GM18870 (cell line): ENCODE results near the gene ARAP1.

Source experiments
- ATAC-seq: cut with Tn5 transposase; IDR thresholded peaks from one replicate; pipeline ENCODE4 v1.9.1; 2021; ENCODE audit warnings: moderate library complexity; ENCODE audit not compliant: unreplicated experiment

ARAP1 gene

DNA sequence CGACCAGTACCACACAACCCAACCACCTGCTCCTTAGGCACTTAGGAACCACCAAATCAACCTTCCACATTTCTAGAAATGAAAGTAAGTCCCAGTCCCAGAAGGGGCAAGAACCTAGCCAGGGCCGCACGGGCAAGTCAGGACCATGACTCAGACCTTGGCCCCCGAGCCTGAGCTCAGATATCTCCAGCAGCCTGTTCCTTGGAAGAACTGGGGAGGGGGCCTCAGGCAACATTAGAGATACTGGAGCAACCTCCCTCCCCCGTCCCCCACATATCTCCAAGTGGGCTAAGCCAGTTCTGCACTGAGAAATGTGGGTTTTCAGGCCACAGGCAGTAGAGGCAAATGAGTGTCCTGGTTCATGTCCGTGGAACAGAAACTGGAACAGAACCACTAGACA, 7.7 kb downstream of the ARAP1 start:
- ATAC-seq: no peak

DNA sequence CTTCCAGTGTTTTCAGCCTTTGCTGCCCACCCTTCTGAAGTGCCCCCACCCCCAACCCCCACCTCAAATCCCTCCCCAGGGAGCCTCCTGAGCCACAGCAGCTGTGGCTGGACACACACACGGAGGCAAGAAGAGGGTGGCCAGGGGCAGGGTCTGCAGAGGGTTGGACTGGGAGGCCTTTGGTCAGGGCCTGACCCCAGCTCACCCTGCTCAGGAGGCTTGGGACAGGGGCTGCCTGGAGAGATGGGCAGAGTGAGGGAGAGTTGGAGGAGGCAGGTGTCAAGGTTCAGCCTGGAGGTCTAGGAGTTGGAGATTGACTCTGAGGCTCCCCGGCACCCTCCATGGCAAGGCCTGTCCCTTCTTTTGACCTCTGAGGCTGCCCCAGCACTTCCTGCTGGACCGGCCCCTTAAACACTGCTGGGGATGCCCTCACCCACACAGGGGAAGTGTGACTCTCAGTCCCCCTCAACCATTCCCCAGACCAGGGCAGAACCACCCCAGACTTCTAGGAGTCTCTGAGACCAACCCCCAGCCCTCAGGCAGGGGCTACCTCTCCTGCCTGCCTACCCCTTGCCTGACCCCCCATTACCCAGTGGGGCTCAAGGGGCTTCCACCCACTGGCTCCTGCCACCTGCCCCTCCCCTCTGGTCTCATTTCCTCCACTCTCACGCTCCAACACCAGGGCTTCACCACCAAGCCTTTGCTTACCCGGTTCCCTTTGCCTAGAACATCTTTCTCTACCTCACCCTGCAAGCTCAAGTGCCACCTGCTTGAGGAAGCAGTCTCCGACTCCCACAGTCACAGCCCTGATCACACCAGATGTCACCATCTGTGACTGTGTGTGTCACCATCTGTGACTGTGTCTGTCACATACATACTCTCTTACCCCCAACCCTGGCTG, 8.6 kb downstream of the ARAP1 start:
- peak; percentile 44 for ATAC-seq

DNA sequence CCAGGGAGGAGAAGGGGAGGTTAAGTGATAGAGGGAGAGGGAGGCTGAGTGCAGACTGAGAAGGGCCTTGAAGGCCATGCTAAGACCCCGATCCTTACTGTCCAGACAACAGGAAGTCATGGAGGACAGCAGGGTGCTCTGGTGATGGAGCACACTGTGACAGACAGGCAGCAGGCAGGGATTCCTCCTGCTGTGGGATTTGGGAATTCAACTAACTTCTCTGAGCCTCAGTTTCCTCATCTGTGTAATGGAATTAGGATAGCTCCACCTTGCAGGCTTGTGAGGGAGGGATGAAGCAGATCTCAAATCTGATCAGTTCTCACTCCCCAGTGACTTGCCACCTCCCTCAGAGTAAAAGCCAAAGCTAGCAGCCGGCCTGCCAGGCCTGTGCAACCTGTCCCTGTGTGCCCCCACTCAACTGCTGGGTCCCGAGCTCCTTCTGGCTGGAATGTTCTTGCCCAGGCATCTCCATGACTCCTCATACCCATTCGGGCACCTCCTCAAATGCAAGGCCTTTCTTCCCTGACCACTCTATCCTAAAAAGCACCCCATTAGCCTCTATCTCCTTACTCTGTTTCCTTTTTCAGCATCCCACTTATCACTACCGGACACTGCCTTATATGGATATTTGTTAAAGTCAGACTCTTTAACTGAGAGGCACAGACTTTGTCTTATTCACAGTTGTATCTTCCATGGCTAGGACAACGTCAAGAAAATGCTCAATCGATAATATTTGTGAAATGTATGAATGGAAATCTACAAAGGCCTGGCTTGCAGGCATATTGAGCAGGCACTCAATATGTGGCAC, 9.5 kb downstream of the ARAP1 start:
- no peak for ATAC-seq

DNA sequence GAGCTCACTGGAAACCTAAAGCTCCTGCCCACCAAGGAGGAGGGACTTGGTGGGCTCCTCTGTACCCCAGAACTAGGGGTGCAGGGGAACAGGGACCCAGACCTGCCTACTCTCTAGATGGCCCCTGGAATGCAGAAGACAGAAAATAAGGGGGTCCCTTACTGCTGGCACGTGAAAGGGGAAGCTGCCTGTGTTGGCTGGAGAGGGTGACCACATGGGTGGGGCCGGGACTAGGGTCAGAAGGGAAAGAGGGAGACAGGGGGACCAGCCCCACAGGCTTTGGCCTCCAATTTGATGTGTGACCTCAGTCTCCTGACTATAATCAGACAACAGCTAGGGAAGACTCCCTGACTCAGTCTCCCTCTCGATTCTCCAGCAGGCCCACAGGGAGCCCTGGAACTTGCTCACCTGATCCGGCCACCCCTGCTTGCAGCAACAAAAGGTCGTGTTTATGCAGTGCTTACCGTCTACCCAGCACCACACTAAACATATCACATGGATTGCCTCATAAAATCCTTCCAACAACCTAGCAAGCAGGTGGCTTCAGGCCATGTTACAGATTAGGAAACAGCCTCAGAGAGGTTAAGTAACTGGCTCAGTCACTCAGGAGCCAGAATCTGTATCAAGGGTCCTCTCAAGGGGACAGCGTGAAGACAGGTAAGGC, 10.2 kb downstream of the ARAP1 start:
- ATAC-seq: no peak

DNA sequence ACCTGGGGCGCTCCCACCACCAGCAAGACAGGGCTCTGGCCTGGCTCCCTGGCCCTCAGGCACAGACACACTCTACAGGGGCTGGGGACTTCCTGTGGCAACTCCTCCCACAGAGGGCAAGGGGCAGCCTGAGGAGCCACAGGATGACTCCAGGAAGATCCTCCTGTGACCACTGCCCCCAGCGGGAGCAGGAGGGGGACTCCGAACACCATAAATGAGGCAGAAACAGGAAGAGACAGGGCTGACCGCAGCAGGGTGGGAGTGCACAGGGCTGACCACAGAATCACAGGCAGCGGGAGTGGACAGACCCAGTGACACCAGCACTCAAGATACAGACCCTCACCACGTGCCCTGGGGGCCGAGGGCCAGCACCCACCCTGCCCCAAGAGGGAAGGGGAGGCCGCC, 10.8 kb downstream of the ARAP1 start:
- ATAC-seq: no peak

DNA sequence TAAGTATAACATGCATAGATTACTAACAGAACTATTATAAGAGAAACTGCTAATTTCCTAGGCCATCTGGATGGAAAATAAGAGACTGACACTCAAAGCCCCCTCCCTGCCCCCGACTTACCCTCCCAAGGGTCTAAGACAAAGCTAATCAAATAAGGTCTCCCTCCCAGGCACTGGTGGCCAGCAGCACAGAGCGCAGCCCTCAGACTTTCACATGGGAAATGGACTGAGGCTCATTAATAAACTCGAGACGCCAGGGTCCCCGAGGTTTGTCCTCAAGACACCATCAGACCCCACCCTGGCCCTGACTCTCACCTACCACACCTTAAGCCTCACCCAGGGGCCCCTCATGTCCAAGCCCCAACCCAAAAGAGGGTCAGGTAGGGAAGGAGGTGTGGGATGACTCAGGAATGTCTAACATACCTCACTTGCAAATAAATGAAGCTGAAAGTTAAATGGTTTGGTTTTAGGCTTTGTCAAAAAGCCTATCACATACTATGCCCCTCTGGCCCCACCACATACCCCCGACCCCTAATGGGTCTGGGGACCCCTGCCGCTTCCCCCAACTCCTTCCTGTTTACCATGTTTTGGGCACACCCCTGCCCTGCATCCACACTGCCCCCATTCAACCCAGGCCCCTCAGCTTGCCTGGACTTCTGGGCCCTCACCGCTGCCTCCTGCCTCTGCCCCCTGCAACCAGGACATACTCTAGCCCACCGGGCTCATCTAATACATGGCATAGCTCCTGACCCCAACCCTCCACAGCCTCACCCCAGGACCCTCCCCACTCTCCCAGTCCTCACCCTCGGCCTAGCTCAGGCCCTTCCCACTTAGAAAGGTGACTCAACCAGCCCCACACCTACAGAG, 11.4 kb downstream of the ARAP1 start:
- ATAC-seq: no peak

DNA sequence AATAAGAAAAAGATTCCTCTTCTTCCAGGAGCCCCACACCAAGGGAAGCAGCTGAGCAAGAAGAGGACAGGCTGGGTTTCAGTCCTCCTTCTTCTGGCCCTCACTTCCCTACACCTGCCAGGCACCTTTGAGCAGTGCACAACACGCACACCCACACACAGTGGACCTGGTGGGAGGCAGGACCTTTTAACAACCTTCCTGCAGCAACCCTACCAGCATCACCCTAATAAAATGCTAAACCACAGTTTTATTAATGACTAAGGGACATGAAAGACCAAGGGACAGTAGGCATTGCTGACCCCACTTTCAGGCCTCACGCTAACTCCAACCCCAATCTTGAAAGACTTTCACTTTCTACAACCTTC, 12.2 kb downstream of the ARAP1 start:
- ATAC-seq: no peak

DNA sequence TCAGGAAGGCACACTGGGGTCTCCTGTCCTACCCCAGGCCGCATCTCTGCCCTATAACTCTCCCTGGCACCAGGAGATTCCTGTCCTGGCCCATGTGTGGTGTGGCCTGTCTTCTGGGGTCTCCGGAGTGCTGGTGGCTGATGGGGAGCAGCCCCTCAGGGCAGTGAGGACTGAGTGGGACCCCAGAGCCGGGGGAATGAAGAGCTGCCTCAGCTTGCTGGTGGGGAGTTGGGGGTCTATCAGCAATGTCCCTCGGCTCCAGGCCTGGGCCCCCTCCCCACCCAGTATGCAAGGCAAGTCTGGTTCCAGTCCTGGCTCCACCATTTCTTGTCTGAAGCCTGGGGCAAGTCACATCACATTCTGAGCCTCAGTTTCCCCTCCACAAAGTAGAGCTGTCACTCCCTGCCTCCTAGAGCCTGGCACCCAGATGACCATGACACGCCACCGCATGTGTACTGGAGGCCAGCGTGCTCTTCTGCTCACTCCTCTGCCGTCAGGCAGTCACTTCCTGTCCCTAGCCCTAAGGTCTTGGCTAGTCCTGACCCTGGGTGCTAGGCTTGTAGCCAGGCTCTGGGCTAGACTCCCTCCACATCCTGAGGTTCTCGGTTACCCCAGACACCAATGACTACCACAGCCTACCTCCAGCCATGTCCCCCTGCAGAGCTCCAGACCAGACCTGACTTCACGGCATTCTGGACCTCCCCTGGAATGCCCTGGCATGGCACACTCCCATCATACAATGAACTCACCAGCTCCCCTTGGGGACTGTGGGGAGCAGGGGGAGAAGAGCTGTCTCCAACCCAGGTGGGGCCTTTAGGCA, 12.8 kb downstream of the ARAP1 start:
- ATAC-seq: no peak

DNA sequence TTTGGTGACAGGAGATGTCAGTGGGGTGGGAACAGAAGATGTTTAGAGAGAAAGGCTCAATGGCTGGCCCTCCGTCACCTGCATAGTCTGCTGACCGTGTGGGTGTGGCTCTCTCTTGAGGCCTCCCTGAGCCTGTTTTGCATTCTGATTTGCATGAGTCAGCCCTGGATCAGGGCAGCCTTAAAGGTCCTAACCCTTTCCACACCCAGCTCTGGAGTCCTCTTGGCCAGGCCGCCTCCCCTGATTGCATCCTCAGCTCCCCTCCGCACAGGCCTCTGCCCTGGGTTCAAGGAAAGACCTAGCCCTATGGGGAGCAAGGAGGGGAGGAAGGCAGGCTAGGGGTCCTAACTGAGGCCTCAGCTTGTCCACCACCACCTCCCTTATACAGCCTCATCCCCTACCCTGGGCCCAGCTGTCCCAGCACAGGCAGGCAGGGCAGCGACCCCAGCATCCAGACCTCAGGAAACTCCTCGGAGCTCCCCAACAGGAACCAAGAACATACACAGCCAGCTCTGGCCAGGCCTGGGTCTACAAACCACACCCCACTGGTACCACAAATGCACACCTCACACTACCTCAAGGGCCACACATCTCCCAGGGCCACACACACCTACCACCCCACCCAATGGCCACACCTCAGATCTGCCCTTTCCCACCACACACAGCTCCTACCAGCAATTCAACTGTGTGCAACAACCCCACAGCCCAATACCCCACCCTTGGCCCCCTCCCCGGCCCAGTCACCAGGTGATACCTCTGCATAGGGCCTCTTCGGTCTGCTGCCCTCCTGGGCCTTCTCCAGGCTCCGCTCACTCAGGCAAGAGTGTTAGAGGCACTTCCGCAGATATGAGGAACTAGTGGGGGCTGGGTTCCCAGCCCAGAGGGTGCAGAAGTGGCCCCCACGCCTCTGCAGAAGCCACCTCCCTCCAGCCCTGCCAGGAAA, 13.7 kb downstream of the ARAP1 start:
- no peak for ATAC-seq

DNA sequence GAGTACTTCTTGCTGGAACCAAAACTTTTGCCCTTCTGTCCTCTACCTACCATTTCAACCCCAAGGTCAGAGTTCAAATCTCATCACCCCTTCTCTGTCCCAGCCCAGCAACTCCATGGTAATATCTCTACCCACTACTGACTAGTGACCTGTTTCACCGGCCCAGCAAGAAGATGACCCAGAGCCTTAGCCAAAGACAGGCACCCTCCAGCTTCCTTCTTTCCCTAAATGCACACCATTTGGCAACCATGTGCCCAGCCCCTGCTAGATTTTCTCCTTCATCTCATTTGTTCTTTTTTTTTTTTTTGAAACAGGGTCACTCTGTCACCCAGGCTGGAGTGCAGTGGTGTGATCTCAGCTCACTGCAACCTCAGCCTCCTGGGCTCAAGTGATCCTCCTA, 14.9 kb downstream of the ARAP1 start:
- no peak for ATAC-seq

DNA sequence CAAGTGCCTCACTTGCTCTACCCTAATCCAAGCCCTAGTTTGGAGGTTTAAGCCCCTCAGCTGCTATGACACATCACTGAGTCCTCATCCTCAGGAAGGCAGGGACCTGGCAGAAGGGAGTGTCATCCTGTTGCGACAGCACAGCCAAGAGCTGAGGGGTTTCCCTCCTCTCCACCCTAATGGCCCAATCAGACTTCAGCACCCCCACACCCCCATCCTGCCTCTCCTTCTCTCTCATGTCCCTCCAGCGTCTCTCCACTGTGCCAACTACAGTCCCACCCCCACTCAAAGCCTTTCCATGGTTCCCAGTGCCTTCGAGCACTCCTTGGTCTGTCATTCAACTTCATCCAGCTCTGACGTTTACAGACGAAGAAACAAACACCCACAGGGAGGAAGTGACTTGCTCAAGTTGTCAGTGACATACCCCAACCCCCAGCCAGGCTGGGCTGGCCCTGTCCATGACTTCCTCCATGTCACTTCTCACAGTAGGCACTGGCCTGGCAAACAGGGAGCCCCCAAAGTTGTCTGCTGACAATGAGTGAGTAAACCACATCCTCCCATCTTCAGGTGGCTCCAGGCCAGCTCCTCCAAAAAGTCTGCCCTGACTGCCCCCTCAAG, 15.6 kb downstream of the ARAP1 start:
- no peak for ATAC-seq

DNA sequence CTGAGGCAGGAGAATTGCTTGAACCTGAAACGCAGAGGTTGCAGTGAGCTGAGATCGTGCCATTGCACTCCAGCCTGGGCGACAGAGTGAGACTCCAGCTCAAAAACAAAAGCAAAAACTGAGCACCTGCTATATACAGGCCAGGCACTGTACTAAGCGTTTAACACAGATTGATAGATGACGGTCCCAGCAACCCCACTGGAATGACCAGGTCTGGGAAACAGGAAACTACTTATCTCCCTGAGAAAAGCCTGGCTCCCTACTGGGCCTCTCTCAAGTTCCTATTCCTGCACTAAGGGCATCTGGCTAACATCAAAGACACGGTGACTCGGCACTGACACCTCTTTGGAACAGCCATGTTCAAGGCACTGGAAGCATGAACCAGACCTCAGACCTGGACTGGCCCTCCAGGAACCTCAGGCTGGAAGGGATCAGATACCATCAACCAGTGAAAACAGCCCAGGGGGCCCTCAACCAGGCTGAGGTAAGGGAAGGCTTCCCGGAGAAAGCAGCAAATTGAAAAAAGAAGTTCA, 16.6 kb downstream of the ARAP1 start:
- no peak for ATAC-seq

DNA sequence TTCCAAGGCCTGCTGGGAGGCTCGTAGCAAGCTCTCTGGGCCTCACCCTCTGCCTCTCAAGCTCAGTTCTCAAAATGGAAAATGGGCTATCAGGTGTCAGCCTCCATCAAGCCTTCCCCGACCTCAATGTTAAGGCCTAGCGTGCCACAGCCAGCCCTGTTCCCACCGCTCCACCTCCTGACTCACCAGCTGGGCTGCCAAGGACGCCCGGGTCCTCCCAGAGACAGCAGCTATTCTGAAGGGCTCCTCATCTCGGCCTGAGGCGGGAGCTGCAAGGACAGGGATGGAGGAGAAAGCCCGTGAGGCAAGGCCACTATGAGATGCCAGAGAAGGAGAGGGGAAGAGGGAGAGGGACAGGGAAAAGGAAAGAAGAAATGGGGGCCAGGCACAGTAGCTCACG, 19.9 kb downstream of the ARAP1 start:
- ATAC-seq: no peak

DNA sequence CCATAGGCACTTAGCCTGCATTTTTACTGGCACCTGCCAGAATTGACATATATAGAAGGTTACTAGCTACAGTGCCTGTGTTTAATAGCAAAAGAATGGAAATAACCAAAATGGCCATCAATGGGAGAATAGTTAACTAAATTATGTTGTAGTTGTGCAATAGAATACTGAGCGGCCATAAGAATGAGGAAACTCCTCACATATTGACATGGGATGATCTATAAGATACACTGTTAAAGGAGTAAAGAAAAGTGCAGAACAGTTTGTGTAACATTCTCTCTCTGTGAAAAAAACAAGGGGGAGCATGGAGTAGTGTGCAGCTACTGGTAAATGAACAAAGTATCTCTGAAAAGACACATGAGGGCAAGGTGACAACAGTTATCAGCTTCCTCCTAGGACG, 21.5 kb downstream of the ARAP1 start:
- no peak for ATAC-seq

DNA sequence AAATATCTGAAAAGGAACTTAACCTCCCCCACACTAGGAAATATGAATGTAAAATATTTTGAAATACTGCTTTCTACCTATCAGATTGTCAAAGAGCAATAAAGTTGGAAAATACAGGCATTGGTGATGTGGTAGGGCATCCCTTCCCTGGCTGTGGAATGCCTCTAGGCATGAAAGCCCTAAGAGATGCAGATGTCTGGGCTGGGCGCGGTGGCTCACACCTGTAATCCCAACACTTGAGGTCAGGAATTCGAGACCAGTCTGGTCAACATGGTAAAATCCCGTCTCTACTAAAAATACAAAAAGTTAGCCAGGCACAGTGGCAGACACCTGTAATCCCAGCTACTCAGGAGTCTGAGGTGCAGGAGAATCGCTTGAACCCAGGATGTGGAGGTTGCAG, 22.0 kb downstream of the ARAP1 start:
- no peak for ATAC-seq

DNA sequence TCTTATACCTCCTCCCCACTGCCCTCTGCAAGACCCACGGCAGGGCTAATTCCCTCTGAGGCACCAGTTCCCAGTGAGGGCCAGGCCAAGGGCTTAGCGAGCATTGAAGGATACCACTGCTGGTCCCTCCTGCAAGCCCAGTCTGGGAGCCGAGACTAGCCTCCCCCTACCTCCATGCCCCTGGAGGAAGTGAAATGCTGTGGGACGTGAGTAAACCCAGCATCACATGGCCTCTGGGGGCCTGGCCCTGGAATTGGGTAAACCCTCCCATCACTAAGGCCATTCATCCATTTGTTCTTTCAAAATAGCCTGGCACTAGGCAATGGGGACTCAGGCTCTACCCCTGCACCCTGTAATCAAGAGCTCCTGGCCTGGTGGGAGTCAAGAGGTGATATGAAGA, 24.7 kb downstream of the ARAP1 start:
- no peak for ATAC-seq

DNA sequence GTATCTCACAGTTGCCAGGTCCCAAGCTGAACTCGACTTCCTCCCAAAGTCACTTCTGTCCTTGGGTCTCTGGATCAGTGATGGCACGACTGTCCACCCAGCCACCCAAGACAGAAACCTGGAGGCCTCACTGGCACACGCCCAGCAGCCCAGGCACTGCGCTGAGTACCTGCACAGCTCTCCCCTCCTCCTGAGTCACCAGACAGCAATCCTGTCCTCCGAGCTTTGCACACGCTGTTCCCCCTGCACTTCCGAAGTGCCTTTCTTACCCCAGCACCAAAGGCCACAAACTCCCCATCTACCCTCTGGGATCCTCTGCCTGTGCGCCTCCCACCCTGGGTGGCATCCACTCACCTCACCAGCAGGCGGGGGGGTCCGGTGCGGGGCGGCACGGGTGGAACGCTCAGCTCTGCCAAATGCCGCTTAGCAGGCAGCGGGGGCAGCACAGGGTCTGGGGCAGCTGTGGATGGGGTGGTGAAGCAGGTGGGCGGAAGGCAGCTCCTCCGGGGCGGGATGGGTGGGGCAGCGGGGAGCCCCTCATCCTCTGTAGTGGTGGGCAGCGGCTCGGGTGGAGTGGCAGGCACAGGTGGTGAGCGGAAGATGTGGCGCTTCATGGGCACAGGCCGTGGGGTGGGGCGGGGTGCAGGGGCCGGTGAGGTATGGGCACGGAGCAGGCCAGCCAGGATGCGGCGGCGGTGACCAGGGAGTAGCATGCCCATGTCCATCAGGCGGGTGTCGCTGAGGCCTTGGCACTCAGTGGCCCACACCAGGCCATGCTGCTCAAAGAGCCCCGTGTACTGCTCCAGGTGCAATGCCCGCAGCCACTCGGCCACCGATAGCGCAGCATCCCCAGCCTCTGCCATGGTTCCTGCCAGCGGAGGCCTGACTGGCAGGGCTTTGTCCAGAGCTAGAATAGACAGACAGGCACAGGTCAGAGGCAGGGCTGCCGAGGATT, 25.7 kb downstream of the ARAP1 start:
- no peak for ATAC-seq
